DMS53 (cell line): ENCODE results near the gene SLBP.
"Not testable (repeated sequence)": the region's sequence is repeated elsewhere in the genome, so short reads cannot be mapped to it uniquely, and the experiment has no call there.

Experiments used
- DNase-seq: peaks from one replicate; lab custom pipeline; 2025; lab: John Stamatoyannopoulos, UW

Gene SLBP

DNA sequence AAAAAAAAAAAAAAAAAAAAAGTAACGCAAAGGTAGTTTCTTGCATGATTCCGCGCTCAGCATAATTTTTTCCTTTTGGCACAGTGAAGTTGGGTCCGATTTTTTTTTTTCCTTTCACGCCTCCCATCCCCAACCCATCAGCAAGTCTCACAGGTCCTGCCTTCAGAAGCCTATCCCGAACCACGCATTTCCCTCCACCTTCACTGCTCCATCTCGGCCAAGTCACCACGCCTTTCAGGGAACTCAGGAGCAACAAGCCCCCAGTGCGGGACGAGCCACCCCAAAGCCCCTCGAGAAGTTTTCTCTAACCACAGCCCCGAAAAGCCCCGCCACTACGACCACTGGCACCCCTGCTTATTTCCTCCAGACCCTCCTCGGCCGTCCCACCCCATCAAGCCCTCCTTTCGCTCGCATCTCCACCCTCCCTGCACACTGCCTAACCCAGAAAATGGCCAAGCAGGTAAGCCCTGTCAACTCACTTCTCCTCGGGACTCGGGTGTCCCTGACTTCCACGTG lies 1.0 kb downstream of the SLBP start:
- peak; percentile 60 for DNase-seq

DNA sequence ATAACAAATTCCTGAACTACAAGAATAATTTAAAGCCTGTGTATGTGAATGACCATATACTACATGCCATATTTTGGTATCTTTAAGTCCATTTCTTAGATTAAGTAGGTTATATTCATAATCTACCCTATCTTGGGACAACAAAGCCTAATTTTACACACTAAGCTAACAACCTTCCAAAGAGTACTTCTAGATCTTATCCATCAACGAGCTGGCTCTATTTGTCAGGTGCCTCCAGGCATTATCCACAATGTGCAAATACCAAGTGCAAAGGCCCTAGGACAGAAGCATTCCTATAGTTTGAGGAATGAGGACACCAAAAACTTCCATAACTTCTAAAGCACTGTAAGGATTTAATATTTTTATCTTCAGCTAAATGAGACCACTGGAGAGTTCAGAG lies 3.5 kb downstream of the SLBP start:
- DNase-seq = no peak

DNA sequence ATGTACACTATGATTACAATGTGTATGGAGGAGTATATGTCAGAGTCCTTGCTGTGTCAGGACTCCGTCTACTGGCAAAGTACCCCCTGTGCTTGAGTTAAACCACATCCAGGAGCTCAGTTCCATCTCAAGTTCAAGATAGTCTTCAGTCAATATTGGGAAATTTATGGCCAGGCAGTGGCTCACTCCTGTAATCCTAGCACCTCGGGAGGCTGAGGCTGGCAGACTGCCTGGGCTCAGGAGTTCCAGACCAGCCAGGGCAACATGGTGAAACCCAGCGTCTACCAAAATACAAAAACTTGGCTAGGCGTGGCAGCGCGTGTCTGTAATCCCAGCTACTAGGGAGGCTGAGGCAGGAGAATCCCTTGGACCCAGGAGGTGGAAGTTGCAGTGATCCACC lies 5.8 kb downstream of the SLBP start:
- no peak for DNase-seq

GRCh38 chr4:1705732-1706131 lies 6.4 kb downstream of the SLBP start:
- no peak for DNase-seq

DNA sequence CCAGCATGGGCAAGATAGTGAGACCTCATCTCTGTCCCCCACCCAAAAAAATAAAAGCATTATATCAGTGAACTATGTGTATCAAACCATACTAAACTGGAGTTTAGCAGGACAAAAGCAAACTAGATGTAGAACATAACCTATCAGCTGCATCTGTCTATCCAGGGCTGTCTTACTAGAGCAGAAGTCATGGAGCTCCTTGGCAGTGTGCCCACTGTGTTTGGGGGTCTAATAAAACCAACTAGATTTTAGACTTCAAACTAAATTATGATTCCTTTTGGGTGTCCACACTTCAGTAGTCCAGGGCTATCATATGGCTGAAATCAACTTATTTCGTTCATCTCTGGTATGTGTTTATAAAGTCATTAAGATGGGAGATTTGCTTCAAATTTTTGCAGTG lies 8.3 kb downstream of the SLBP start:
- DNase-seq = no peak

- DNase-seq = not testable (repeated sequence)
Observed at GRCh38 chr4:1701671-1702070, 10.4 kb downstream of the SLBP start.

DNA sequence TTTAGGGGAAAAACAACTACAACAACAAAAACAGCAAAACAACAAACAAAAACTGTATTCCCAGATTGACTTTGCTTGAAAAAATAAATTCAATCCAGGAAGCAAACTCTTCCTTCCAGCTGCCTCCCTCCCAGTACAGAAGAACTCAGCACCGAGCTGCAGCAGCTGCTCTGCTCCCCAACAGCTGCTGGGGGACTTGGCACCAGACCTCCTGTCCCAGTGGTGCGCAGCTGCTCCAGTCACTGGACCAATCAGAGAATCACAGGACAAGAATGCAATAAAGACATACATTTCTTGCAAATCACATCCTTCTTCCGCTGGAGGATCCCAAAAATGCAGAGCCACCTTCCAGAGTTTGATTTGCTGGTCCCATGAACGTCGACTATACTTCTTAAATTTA lies 16.2 kb downstream of the SLBP start:
- no peak for DNase-seq

DNA sequence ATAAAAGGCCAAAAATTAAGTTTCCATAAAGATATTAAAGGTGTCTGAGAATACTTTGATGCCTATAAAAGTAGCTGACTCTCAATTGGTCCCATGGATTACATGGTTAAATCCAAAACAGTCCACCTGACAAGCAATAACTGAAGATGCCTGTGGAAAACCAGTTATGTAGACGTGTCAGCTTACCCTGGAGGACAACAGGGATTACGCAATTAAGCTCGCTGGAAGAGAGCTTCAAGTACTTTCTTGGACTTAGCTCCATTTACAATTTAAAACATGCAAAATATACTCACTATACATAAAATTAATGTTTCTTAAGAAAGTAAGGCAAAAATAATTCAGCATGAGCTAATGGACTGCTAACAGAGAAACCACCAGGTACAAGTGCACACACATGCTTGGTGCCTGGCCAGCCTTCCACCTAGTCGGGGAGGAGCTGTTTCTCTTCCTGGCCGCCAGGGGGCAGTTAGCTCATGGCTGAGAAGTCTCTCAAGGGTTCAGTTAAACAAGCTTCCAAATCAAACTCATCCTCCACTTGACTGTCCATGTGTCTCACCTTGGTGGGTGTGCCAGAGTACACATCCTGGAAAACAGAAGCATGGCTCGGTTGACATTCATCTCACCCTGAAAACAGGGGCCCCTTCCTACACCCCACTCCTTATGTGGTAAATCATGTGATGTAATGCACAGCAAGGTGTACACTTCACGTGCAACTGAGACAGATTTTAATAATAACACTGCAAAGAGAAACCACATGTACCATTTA lies 18.8 kb downstream of the SLBP start:
- DNase-seq = peak; percentile 97

DNA sequence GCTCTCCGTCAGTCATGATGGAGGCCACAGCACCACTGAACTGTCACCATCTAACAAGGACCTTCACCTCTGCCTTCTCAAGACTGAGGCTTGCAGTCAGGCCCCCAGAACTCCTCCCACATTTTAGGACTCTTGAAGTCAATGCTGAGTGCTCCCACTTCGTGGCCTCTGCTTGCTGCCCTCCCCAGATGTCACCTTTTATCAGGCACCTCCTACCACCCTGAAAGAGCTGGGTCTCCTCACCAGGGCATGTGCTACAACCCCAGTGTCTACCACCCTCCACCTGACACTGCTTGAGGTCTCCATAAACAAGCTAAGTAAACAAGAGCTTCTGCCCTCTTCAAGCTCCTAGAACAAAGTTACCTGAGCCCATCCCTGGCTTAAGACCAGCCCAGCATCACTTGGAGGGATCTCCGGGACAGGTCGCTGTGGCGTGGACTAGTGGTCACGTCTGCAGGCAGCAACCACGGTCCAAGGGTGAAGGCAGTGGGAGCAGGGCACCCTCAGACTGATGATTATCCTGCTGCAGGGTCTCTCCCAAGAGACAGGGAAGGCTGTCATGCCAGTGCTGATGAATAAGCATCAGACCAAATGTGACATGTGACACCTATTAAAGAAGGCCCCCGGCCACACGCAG lies 20.3 kb downstream of the SLBP start:
- DNase-seq = no peak

GRCh38 chr4:1690698-1691097 lies 21.4 kb downstream of the SLBP start:
- no peak for DNase-seq

- DNase-seq = peak; percentile 36
Observed at GRCh38 chr4:1686440-1687036, 25.6 kb downstream of the SLBP start.

GRCh38 chr4:1685235-1686150 lies 26.6 kb downstream of the SLBP start:
- peak; percentile 60 for DNase-seq

DNA sequence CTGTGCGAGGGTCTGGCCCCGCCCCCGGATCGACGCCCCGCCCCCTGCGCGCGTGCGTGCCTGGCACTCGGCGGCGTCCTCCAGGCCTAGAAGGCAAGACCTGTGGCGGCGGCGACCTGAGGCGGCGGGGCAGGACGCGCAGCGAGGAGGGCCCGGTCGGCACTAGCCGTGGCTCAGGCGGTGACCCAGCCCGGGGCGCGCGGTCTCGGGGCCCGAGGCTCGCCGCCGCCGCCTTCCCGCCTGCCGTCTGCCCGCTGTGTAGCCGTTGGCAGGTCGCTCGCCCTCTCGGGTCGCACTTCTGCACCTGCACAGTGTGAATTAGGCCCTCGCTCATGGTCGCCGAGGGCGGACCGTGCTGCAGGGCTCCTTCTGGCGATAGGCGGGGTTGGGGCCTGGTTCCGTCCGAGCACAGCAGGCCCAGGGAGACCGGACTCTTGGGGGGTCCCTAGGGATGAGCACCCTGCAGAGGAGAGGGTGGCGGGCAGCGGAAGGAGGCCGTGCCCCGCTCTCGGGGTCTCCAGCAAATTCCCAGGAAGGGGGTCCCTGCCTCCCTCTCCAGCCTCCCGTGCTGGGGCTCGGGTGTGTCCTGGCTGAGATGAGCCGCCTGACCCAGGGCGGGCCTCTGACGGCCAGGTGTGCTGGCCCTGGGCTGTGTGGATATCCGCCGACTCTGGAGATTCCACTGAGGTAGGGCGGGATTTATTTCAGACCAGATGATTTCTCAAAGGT lies 27.4 kb downstream of the SLBP start:
- DNase-seq = peak; percentile 94

DNA sequence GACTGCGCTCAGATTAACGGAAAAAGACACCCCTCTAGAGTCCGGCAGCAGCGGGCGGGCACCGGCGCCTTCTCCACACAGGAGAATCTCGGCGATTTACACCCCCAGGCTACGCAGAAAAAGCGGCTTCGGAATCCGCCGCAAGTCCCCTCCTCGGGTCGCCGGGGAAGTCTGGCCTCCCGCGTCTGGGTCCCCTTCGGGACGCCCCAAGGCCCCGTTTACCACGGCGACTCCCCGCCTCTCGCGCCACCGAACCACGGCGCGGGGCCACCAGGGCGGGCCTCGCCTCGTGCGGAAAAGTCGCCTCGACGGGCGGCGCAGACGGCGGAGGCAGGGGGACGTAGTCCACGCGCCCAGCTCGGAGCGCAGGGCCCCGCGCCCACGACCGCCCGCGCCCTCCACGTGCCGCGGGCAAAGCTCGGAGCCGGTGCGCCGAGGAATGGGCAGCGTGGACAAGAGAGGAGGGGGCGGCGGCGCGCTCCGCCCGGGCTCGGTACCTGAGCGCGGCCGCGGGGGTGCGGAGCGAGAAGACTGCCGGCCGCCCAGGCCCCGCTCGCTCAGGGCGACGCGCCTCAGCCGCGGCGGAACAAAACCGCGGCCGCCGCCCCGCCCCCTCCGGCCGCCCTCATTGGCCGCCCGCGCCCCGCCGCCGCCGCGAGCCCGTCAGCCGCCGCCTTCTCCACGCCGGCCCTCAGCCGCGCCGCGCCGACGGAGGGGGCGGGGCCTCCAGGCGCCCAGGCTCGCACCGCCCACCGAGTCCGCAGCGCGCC lies 28.2 kb downstream of the SLBP start, which contains the start of gene FAM53A:
Gene FAM53A, minus strand, starts transcription at position 578 of the 770 bp plus-strand sequence. CDS start 15,572 bp downstream, outside the sequence.
- peak; percentile 97 for DNase-seq

GRCh38 chr4:1683261-1683735 lies 28.8 kb downstream of the SLBP start:
- DNase-seq = no peak

GRCh38 chr4:1682860-1683259 lies 29.3 kb downstream of the SLBP start:
- no peak for DNase-seq

DNA sequence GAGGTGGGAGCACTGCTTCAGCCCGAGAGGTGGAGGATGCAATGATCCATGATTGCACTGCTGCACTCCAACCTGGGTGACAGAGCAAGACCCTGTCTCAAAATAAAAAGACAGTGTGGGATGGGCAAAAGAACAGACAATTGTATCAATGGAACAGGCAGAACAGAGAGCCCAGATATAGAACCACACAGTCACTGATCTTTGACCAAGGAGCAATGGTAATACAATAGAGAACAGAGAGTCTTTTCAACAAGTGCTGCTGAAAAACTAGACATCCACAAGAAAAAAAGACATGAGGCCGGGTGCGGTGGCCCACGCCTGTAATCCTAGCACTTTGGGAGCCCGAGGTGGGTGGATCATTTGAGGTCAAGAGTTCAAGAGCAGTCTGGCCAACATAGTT lies 33.9 kb downstream of the SLBP start:
- DNase-seq = no peak

DNA sequence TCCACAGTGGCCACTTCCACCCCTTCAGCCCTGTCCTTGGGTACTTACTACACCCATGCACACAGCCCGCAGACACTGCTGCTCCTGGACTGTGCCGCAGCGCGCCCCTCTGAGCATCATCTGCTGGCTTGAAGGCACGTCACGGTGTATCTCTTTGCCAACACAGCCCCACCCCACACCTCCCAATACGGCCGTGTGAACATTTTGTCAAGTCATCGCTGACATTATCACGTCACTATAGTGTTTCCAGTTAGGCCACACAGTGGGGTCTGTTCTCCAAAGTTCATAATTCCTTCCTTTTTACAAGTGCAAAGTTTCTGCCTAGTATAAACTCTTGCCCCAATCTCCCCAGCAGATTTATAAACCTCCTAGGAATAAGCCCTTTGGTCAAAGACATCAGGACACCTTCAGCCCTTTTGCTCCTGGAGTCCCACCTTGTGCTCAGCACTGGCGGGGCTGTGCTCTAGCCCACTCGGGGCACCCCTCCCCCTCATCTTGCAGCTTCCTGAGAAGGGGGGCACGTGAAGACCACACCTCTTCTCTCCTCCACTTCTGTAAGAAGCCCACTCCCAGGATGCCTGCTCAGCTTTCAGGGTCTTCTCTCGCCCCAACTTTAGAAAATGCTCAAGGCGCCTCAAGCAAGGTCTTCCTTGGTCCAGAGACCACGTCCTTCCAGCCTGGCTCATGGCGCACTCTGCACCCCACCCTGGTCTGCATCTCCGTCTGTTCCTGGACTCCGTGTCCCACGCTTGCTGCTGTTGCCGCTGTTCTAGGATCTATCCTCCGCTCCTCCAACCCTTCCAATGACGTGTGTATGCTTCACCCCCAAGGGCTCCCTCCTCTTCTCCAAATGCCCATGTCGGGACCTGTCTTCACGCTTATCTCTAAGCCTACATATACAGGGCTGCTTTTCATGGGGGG lies 35.3 kb downstream of the SLBP start:
- no peak for DNase-seq

DNA sequence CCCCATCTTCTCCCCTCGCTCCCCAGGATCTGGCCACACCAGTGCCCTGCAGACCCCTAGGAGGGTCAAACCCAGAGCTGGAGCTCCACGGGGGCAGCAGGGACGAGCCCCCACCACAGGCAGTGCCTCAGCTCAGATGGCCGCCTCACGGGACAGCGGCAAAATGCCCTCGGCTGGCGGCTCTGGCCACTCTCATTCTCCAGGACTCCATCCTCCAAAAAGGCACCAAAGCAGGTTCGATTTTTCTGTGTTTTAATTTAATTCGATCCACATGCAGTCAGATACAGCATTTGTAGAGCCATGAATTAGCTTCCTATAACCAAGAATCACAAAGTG lies 36.3 kb downstream of the SLBP start:
- DNase-seq = no peak
